ENCODE data around the gene ADAM12.

The ADAM12 gene

DNA sequence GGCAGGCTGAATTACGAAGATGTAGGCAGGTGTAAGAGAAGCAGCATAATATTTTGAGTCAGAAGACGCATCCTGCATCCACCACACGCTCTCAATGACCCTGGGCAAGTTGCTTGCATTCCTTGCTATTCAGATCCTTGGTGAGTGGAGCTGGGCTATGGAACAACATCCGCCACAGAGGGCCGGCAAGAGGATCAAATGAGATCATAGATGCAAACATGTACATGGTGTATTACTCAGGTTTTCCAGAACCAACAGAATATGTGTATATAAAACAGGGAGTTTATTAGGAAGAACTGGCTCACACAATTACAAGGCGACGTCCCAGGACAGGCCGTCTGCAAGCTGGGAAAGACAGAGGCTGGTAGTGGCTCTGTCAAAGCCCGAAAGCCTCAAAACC is 51.5 kb downstream of the ADAM12 start:
- Histone ChIP-seq H3K36me3 (ENCODE audit: control insufficient read depth in 2 of 2, insufficient read depth in 1 of 2, low read length in 2 of 2) (no peaks in the 10 kb centered on the region), H3K9me3 (ENCODE audit: control insufficient read depth, insufficient read depth, low read depth, low read length) (no peaks in the 10 kb centered on the region), H3K4me3 (ENCODE audit: low read depth, low read length) (no peak overlapping the region), H3K4me1 (ENCODE audit: control insufficient read depth, insufficient read depth, low read length) (peaks cover 2% of the 10 kb centered on the region; the same call in 1 of the 2 replicates), H3K27ac (ENCODE audit: extremely low read depth, low read depth, low read length) (no peak overlapping the region)
- ChIA-PET POLR2A (no interaction called here), CTCF (no interaction called here)
- TF ChIP-seq KLF9 (tag by site-specific recombination; IDR thresholded peaks at IDR 0.05; ENCODE audit: low read depth) (no peak), ZNF580 (tag by site-specific recombination; IDR thresholded peaks at IDR 0.05) (no peak), ZNF518A (tag by site-specific recombination; conservative IDR thresholded peaks at IDR 0.05; ENCODE audit: low read depth) (no peak), ZSCAN18 (tag by site-specific recombination; IDR thresholded peaks at IDR 0.05) (no peak), ZFHX2 (tag by site-specific recombination; conservative IDR thresholded peaks at IDR 0.05) (no peak)

GRCh38 chr10:126334272-126334671 is 54.0 kb downstream of the ADAM12 start:
- ChIA-PET CTCF (interaction anchor here (1.2 kb wide), 1 partner anchor 37 kb away, joined by 3 read pairs; no protein-coding TSS in a partner anchor), POLR2A (no interaction called here)
- Histone ChIP-seq H3K4me3 (ENCODE audit: low read depth, low read length) (no peak overlapping the region), H3K9me3 (ENCODE audit: control insufficient read depth, insufficient read depth, low read depth, low read length) (no peaks in the 10 kb centered on the region), H3K27ac (ENCODE audit: extremely low read depth, low read depth, low read length) (no peak overlapping the region), H3K36me3 (ENCODE audit: control insufficient read depth in 2 of 2, insufficient read depth in 1 of 2, low read length in 2 of 2) (no peaks in the 10 kb centered on the region), H3K4me1 (ENCODE audit: control insufficient read depth, insufficient read depth, low read length) (peaks cover 2% of the 10 kb centered on the region; the same call in 1 of the 2 replicates)
- TF ChIP-seq, protein P1, sequence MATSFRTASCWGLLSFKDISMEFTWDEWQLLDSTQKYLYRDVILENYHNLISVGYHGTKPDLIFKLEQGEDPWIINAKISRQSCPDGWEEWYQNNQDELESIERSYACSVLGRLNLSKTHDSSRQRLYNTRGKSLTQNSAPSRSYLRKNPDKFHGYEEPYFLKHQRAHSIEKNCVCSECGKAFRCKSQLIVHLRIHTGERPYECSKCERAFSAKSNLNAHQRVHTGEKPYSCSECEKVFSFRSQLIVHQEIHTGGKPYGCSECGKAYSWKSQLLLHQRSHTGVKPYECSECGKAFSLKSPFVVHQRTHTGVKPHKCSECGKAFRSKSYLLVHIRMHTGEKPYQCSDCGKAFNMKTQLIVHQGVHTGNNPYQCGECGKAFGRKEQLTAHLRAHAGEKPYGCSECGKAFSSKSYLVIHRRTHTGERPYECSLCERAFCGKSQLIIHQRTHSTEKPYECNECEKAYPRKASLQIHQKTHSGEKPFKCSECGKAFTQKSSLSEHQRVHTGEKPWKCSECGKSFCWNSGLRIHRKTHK (tag by site-specific recombination; IDR thresholded peaks at IDR 0.05): no peak
- TF ChIP-seq TCF7L2 (IDR thresholded peaks at IDR 0.05; ENCODE audit: borderline replicate concordance, low read depth, low read length) (no peak), YY2 (tag by site-specific recombination; IDR thresholded peaks at IDR 0.05) (no peak), ZNF133 (tag by site-specific recombination; IDR thresholded peaks at IDR 0.05) (no peak), ZNF549 (tag by site-specific recombination; IDR thresholded peaks at IDR 0.05) (no peak), HOXC10 (CRISPR knock-in tag; IDR thresholded peaks at IDR 0.05) (no peak), ZFHX2 (tag by site-specific recombination; conservative IDR thresholded peaks at IDR 0.05) (no peak), SP7 (tag by site-specific recombination; IDR thresholded peaks at IDR 0.05) (no peak), ZNF280C (tag by site-specific recombination; IDR thresholded peaks at IDR 0.05) (no peak)
- TF ChIP-seq, protein P2, sequence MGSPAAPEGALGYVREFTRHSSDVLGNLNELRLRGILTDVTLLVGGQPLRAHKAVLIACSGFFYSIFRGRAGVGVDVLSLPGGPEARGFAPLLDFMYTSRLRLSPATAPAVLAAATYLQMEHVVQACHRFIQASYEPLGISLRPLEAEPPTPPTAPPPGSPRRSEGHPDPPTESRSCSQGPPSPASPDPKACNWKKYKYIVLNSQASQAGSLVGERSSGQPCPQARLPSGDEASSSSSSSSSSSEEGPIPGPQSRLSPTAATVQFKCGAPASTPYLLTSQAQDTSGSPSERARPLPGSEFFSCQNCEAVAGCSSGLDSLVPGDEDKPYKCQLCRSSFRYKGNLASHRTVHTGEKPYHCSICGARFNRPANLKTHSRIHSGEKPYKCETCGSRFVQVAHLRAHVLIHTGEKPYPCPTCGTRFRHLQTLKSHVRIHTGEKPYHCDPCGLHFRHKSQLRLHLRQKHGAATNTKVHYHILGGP (tag by site-specific recombination; IDR thresholded peaks at IDR 0.05): no peak
- TF ChIP-seq, protein P3, sequence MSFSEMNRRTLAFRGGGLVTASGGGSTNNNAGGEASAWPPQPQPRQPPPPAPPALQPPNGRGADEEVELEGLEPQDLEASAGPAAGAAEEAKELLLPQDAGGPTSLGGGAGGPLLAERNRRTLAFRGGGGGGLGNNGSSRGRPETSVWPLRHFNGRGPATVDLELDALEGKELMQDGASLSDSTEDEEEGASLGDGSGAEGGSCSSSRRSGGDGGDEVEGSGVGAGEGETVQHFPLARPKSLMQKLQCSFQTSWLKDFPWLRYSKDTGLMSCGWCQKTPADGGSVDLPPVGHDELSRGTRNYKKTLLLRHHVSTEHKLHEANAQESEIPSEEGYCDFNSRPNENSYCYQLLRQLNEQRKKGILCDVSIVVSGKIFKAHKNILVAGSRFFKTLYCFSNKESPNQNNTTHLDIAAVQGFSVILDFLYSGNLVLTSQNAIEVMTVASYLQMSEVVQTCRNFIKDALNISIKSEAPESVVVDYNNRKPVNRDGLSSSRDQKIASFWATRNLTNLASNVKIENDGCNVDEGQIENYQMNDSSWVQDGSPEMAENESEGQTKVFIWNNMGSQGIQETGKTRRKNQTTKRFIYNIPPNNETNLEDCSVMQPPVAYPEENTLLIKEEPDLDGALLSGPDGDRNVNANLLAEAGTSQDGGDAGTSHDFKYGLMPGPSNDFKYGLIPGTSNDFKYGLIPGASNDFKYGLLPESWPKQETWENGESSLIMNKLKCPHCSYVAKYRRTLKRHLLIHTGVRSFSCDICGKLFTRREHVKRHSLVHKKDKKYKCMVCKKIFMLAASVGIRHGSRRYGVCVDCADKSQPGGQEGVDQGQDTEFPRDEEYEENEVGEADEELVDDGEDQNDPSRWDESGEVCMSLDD (tag by site-specific recombination; IDR thresholded peaks at IDR 0.05): no peak
